Measurements from ENCODE around the gene KIZ.

The KIZ gene

GRCh38 chr20:21125849-21126580, at the start of gene KIZ:
Gene KIZ (plus strand): TSS chr20:21126082. CDS start chr20:21126116, 34 bp downstream.
- peak; percentile 98 for DNase-seq

GRCh38 chr20:21077809-21078345, 48.0 kb upstream of the KIZ start:
- no peak for DNase-seq

GRCh38 chr20:21082584-21082983, 43.3 kb upstream of the KIZ start:
- no peak for DNase-seq

GRCh38 chr20:21083825-21084325, 42.0 kb upstream of the KIZ start:
- DNase-seq, result no peak

- DNase-seq, result no peak
Observed at GRCh38 chr20:21087862-21088540, 37.9 kb upstream of the KIZ start.

GRCh38 chr20:21089391-21089790, 36.5 kb upstream of the KIZ start:
- DNase-seq, result no peak

GRCh38 chr20:21090111-21090618, 35.7 kb upstream of the KIZ start:
- DNase-seq, result no peak

- DNase-seq, result no peak
Observed at GRCh38 chr20:21090721-21091120, 35.2 kb upstream of the KIZ start.

GRCh38 chr20:21092806-21093205, 33.1 kb upstream of the KIZ start:
- DNase-seq, result no peak

GRCh38 chr20:21096321-21097043, 29.4 kb upstream of the KIZ start:
- no peak for DNase-seq

GRCh38 chr20:21099751-21100577, 25.9 kb upstream of the KIZ start:
- peak; percentile 56 for DNase-seq

GRCh38 chr20:21100578-21101452, 25.1 kb upstream of the KIZ start:
- DNase-seq, result peak; percentile 19

GRCh38 chr20:21101453-21101931, 24.4 kb upstream of the KIZ start:
- DNase-seq, result peak; percentile 12

- DNase-seq, result peak; percentile 14
Observed at GRCh38 chr20:21101932-21102575, 23.8 kb upstream of the KIZ start.

GRCh38 chr20:21102603-21103311, 23.1 kb upstream of the KIZ start:
- peak; percentile 50 for DNase-seq

- peak; percentile 16 for DNase-seq
Observed at GRCh38 chr20:21103582-21104465, 22.1 kb upstream of the KIZ start.

- no peak for DNase-seq
Observed at GRCh38 chr20:21104466-21104761, 21.5 kb upstream of the KIZ start.

GRCh38 chr20:21104921-21105320, 21.0 kb upstream of the KIZ start:
- DNase-seq, result no peak
